Hair follicular keratinocyte (primary cell): ENCODE measurements around the gene TYRP1. TPM values are rescaled to one million over a fixed set of nuclear protein-coding genes. Genes with fewer than 3 reads are reported as not detected.

Source experiments
- total RNA-seq: library from RNA; depleted of rRNA; stranded (reverse); fragments of >200 nt; gene quantifications from 2 replicates; pipeline ENCODE4 v1.2.3, GENCODE V29; 2015

The TYRP1 gene
- total RNA-seq = not detected in 2 replicates

GRCh38 chr9:12693141-12693540 is at the start of gene TYRP1:
Gene TYRP1, plus strand, starts transcription at chr9:12693385. Its CDS starts 612 bp downstream, at chr9:12693997.

Other genes starting within 250 kb of the TYRP1 start
- 3.3 and 10.3 TPM in 2 replicates for gene LURAP1L, start 81.6 kb downstream of the TYRP1 start, total RNA-seq